SK-N-SH treated with all-trans-retinoic acid at 6 μM for 48 hours (cell line): Measurements from ENCODE around the gene KLHL15.
A peak's percentile ranks its signal among the peaks of the same experiment; 100 is the strongest.

Experiments used
- ATAC-seq: fragments of 200-7000 bp; cut with Tn5 transposase; 3 replicates; pipeline ENCODE4 v1.9.1; 2020; ENCODE audit warnings: mild to moderate bottlenecking, moderate library complexity
- ARNTL ChIP-seq: fragments of 450-650 bp; formaldehyde crosslinking; IDR thresholded peaks from 2 replicates; pipeline ENCODE4 v1.5.0; 2020; ENCODE audit warnings: low read depth, mild to moderate bottlenecking, moderate library complexity, borderline replicate concordance
- BACH2 ChIP-seq: fragments of 250-450 bp; sonication (Bioruptor Pico); IDR thresholded peaks from 2 replicates; pipeline ENCODE4 v1.9.0; 2021; ENCODE audit warnings: mild to moderate bottlenecking, borderline replicate concordance
- CREB5 ChIP-seq: fragments of 250-450 bp; sonication (Bioruptor Pico); IDR thresholded peaks from 2 replicates; pipeline ENCODE4 v1.5.1; 2020; ENCODE audit warnings: low read depth, mild to moderate bottlenecking, moderate library complexity
- CSDC2 ChIP-seq: fragments of 250-450 bp; sonication (Bioruptor Pico); IDR thresholded peaks from 2 replicates; pipeline ENCODE4 v1.5.0; 2020; ENCODE audit warnings: mild to moderate bottlenecking, moderate library complexity
- ESRRG ChIP-seq: fragments of 250-450 bp; sonication (Bioruptor Pico); IDR thresholded peaks from 2 replicates; pipeline ENCODE4 v1.6.1; 2021; ENCODE audit warnings: mild to moderate bottlenecking
- GLIS3 ChIP-seq: fragments of 250-450 bp; sonication (Bioruptor Pico); IDR thresholded peaks from 2 replicates; pipeline ENCODE4 v1.5.0; 2020; ENCODE audit warnings: mild to moderate bottlenecking, moderate library complexity
- ISL1 ChIP-seq: fragments of 250-450 bp; sonication (Bioruptor Pico); IDR thresholded peaks from 2 replicates; pipeline ENCODE4 v2.1.2; 2022; ENCODE audit warnings: mild to moderate bottlenecking, moderate library complexity
- OSR1 ChIP-seq: fragments of 250-450 bp; sonication (Bioruptor Pico); IDR thresholded peaks from 2 replicates; pipeline ENCODE4 v1.8.0; 2022; ENCODE audit warnings: moderate library complexity, mild to moderate bottlenecking, inconsistent platforms
- PATZ1 ChIP-seq: fragments of 250-450 bp; sonication (Bioruptor Pico); IDR thresholded peaks from 2 replicates; pipeline ENCODE4 v1.8.0; 2020; ENCODE audit warnings: mild to moderate bottlenecking, moderate library complexity, borderline replicate concordance
- POU6F1 ChIP-seq: fragments of 250-450 bp; sonication (Bioruptor Pico); IDR thresholded peaks from 2 replicates; pipeline ENCODE4 v1.8.0; 2021; ENCODE audit warnings: low read depth, mild to moderate bottlenecking, moderate library complexity, borderline replicate concordance
- PPARA ChIP-seq: fragments of 250-450 bp; sonication (Bioruptor Pico); IDR thresholded peaks from 2 replicates; pipeline ENCODE4 v1.5.0; 2020; ENCODE audit warnings: mild to moderate bottlenecking, borderline replicate concordance
- RARB ChIP-seq: fragments of 250-450 bp; sonication (Bioruptor Pico); IDR thresholded peaks from 2 replicates; pipeline ENCODE4 v1.8.0; 2021; ENCODE audit warnings: mild to moderate bottlenecking, moderate library complexity
- SNAI2 ChIP-seq: fragments of 250-450 bp; sonication (Bioruptor Pico); IDR thresholded peaks from 2 replicates; pipeline ENCODE4 v1.5.0; 2020; ENCODE audit warnings: mild to moderate bottlenecking, moderate library complexity
- TCF4 ChIP-seq: fragments of 250-450 bp; sonication (Bioruptor Pico); IDR thresholded peaks from 2 replicates; pipeline ENCODE4 v1.8.0; 2021; ENCODE audit warnings: mild to moderate bottlenecking, moderate library complexity, borderline replicate concordance
- TOX ChIP-seq: fragments of 250-450 bp; sonication (Bioruptor Pico); IDR thresholded peaks from 2 replicates; pipeline ENCODE4 v1.8.0; 2021; ENCODE audit warnings: mild to moderate bottlenecking, moderate library complexity, borderline replicate concordance
- ZC3H10 ChIP-seq: fragments of 250-450 bp; sonication (Bioruptor Pico); IDR thresholded peaks from 2 replicates; pipeline ENCODE4 v1.5.1; 2021; ENCODE audit warnings: mild to moderate bottlenecking, moderate library complexity
- ZFP3 ChIP-seq: fragments of 250-450 bp; sonication (Bioruptor Pico); IDR thresholded peaks from 2 replicates; pipeline ENCODE4 v1.5.0; 2020; ENCODE audit warnings: mild to moderate bottlenecking, moderate library complexity
- ZFP30 ChIP-seq: fragments of 450-650 bp; formaldehyde crosslinking; IDR thresholded peaks from 2 replicates; pipeline ENCODE4 v1.5.0; 2022; ENCODE audit warnings: mild to moderate bottlenecking, moderate library complexity
- ZNF565 ChIP-seq: fragments of 450-650 bp; formaldehyde crosslinking; conservative IDR thresholded peaks from 2 replicates; pipeline ENCODE4 v1.5.0; 2020; ENCODE audit warnings: low read depth, mild to moderate bottlenecking, moderate library complexity
- ZNF70 ChIP-seq: fragments of 450-650 bp; formaldehyde crosslinking; IDR thresholded peaks from 2 replicates; pipeline ENCODE4 v1.5.0; 2020; ENCODE audit warnings: mild to moderate bottlenecking, moderate library complexity
- ZNF8 ChIP-seq: fragments of 450-650 bp; formaldehyde crosslinking; IDR thresholded peaks from 2 replicates; pipeline ENCODE4 v1.5.0; 2020; ENCODE audit warnings: mild to moderate bottlenecking, moderate library complexity
- TF ChIP-seq, protein P1 (sequence below): fragments of 250-450 bp; sonication (Bioruptor Pico); IDR thresholded peaks from 2 replicates; pipeline ENCODE4 v1.5.1; 2021; ENCODE audit warnings: mild to moderate bottlenecking, moderate library complexity

The KLHL15 gene

DNA sequence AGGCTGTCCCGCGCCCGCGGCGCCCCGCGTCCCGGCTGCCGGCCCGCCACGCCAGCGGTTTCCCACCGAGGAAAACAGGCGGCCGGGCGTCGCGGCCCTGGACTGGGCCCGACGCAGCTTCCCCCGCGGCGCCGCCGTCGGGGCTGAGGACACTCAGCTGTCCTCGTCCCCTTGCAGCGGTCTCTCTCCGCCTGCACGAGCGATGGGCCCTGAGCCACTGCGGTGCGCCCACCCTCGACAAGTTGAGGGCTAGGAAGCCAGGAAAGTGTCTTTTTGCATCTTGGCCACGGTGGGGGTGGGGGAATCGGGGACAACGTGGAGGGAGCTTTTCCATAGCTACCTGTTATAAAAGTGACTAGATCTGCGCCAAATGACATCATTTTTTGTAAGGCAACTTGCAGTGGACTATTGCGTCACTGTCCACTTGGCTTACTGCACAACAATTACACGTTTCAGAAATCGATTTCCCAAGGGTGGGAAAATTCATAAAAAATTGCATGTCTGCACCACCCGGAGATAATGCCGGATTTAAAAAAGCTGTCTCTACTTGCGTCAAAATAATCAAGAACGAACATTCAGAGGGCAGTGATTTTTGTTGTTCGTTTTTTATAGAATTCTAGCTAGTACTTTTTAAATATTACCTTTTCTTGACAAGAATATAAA lies 1.1 kb downstream of the KLHL15 start:
- peak; percentile 26 for ATAC-seq

GRCh38 chrX:24024819-24025740 lies 1.9 kb downstream of the KLHL15 start:
- ATAC-seq, result peak; percentile 77
- TF ChIP-seq POU6F1 (CRISPR knock-in tag), result no peak
- peak; percentile 41; the same call in 1 of the 2 replicates for TF ChIP-seq PATZ1 (CRISPR knock-in tag)
- no peak for TF ChIP-seq ZC3H10 (CRISPR knock-in tag)

More for the DNA sequence above, 1.1 kb downstream of the KLHL15 start:
- no peak for TF ChIP-seq OSR1 (CRISPR knock-in tag)
- no peak for TF ChIP-seq ZNF8 (CRISPR knock-in tag)
- TF ChIP-seq ISL1, result no peak
- no peak for TF ChIP-seq ZFP30 (CRISPR knock-in tag)
- TF ChIP-seq RARB (CRISPR knock-in tag), result no peak
- no peak for TF ChIP-seq ZNF565
- TF ChIP-seq PPARA, result no peak
- TF ChIP-seq ZC3H10 (CRISPR knock-in tag), result no peak
- no peak for TF ChIP-seq GLIS3 (CRISPR knock-in tag)
- TF ChIP-seq CREB5 (CRISPR knock-in tag), result no peak
- TF ChIP-seq TCF4, result no peak
- TF ChIP-seq SNAI2 (CRISPR knock-in tag), result no peak
- TF ChIP-seq ZNF70 (CRISPR knock-in tag), result no peak
- TF ChIP-seq PATZ1 (CRISPR knock-in tag), result no peak
- no peak for TF ChIP-seq TOX
- TF ChIP-seq BACH2, result no peak
- TF ChIP-seq ESRRG, result no peak
- TF ChIP-seq ZFP3 (CRISPR knock-in tag), result no peak

GRCh38 chrX:24023972-24024669 lies 2.9 kb downstream of the KLHL15 start:
- ATAC-seq, result peak; percentile 42
- no peak for TF ChIP-seq CSDC2 (CRISPR knock-in tag)
- no peak for TF ChIP-seq ZFP30 (CRISPR knock-in tag)
- TF ChIP-seq ZNF8 (CRISPR knock-in tag), result no peak
- TF ChIP-seq SNAI2 (CRISPR knock-in tag), result no peak
- no peak for TF ChIP-seq ZNF565
- no peak for TF ChIP-seq TCF4
- no peak for TF ChIP-seq BACH2
- no peak for TF ChIP-seq ARNTL (CRISPR knock-in tag)
- TF ChIP-seq, protein P1, sequence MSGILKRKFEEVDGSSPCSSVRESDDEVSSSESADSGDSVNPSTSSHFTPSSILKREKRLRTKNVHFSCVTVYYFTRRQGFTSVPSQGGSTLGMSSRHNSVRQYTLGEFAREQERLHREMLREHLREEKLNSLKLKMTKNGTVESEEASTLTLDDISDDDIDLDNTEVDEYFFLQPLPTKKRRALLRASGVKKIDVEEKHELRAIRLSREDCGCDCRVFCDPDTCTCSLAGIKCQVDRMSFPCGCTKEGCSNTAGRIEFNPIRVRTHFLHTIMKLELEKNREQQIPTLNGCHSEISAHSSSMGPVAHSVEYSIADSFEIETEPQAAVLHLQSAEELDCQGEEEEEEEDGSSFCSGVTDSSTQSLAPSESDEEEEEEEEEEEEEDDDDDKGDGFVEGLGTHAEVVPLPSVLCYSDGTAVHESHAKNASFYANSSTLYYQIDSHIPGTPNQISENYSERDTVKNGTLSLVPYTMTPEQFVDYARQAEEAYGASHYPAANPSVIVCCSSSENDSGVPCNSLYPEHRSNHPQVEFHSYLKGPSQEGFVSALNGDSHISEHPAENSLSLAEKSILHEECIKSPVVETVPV, result no peak
- no peak for TF ChIP-seq PPARA
- TF ChIP-seq CREB5 (CRISPR knock-in tag), result no peak
- TF ChIP-seq ESRRG, result no peak
- no peak for TF ChIP-seq POU6F1 (CRISPR knock-in tag)
- TF ChIP-seq ISL1, result no peak
- TF ChIP-seq ZC3H10 (CRISPR knock-in tag), result no peak
- no peak for TF ChIP-seq ZFP3 (CRISPR knock-in tag)
- no peak for TF ChIP-seq TOX
- no peak for TF ChIP-seq RARB (CRISPR knock-in tag)
